ENCODE measurements around the gene RNF227. TPM values are rescaled to one million over a fixed set of nuclear protein-coding genes. Genes with fewer than 3 reads are reported as not detected.

The RNF227 gene
- total and polyA plus RNA-seq, 10 of the 15 experiments (the other 5 are each of a cell fraction or from before 2014, with no cell fraction given): 0.49 to 5.0 (median 1.3) TPM

GRCh38 chr17:7956228-7956965 lies 40.3 kb upstream of the RNF227 start (continued):
- no peak for TF ChIP-seq POU2F2 (IDR thresholded peaks at IDR 0.05; ENCODE audit: borderline replicate concordance, low read depth, low read length)
- TF ChIP-seq NBN (IDR thresholded peaks at IDR 0.05): no peak
- no peak for TF ChIP-seq NRF1 (conservative IDR thresholded peaks at IDR 0.05; ENCODE audit: low read depth, low read length)
- no peak for TF ChIP-seq RUNX3 (IDR thresholded peaks at IDR 0.05; ENCODE audit: low read length)
- TF ChIP-seq ATF3 (IDR thresholded peaks at IDR 0.05; ENCODE audit: borderline replicate concordance, extremely low read depth, low read depth, low read length): no peak
- no peak for TF ChIP-seq CHD2 (IDR thresholded peaks at IDR 0.05; ENCODE audit: borderline replicate concordance, low read depth, low read length)
- TF ChIP-seq FOXK2 (IDR thresholded peaks at IDR 0.05): no peak

- Histone ChIP-seq H3K4me2 (ENCODE audit: control insufficient read depth, insufficient read depth) (no peak overlapping the region), H3K79me2 (ENCODE audit: control insufficient read depth, insufficient read depth, low read length) (no peaks in the 10 kb centered on the region), H3K27ac (ENCODE audit: control insufficient read depth, insufficient read depth) (no peak overlapping the region), H3K4me3 (no peak overlapping the region), H3K27me3 (replicated peaks in 1 of 2; ENCODE audit: control insufficient read depth in 2 of 2, insufficient read depth in 2 of 2, low read length in 1 of 2) (no peaks in the 10 kb centered on the region), H3K9me3 (replicated peaks; ENCODE audit: control insufficient read depth, insufficient read depth, low read length) (no peaks in the 10 kb centered on the region), H4K20me1 (ENCODE audit: control insufficient read depth, insufficient read depth) (no peaks in the 10 kb centered on the region), H3K4me1 (ENCODE audit: control insufficient read depth, insufficient read depth, low read length) (peaks cover 12% of the 10 kb centered on the region), H2AFZ (ENCODE audit: control insufficient read depth, low read depth, low read length) (no peak overlapping the region), H3K9ac (ENCODE audit: control insufficient read depth, insufficient read depth, low read length) (no peak overlapping the region), H3K36me3 (ENCODE audit: control insufficient read depth in 2 of 2, insufficient read depth in 2 of 2, low read length in 1 of 2) (no peaks in the 10 kb centered on the region)
- no TSS peak for BruUV-seq (replicated peaks)
- in situ Hi-C loops (cut with MboI): no loop called here
- ChIA-PET SMC1A (ENCODE audit: uncharacterized antibody, unreplicated experiment) (no interaction called here), RAD21 (ENCODE audit: unreplicated experiment) (no interaction called here), POLR2A (no interaction called here), CTCF (interaction anchor here (0.6 to 1.1 kb wide), 3 partner anchors 23 to 49 kb away, joined by 3 to 4 read pairs (median 3); partner anchors contain the start of gene CNTROB)
- DNase-seq (ENCODE audit: low read depth, low spot score) (no peak), FAIRE-seq (no peak), ATAC-seq (no peak)
- intact Hi-C loops (cut with micrococcal nuclease; ENCODE audit: unreplicated experiment): no loop called here
- 80% methylated on average over 13 of the region's 13 CpGs for WGBS (ENCODE audit: insufficient coverage, insufficient replicate concordance, low lambda C conversion rate, missing lambda C conversion rate)
- no peak for TF ChIP-seq MAX (IDR thresholded peaks at IDR 0.05; ENCODE audit: low read depth, low read length)
- no peak for TF ChIP-seq RELB (IDR thresholded peaks at IDR 0.05; ENCODE audit: low read depth)
- no peak for TF ChIP-seq BACH1 (IDR thresholded peaks at IDR 0.05; ENCODE audit: borderline replicate concordance)
- no peak for TF ChIP-seq MEF2B (IDR thresholded peaks at IDR 0.05; ENCODE audit: partially characterized antibody, poor library complexity, severe bottlenecking)
- no peak for TF ChIP-seq TBL1XR1 (IDR thresholded peaks at IDR 0.05; ENCODE audit: low read depth, low read length)
- no peak for TF ChIP-seq KDM1A (IDR thresholded peaks at IDR 0.05; ENCODE audit: borderline replicate concordance)
- TF ChIP-seq ESRRA (IDR thresholded peaks at IDR 0.05; ENCODE audit: low read length): no peak
- no peak for TF ChIP-seq BRCA1 (IDR thresholded peaks at IDR 0.05; ENCODE audit: low read depth, low read length)
- no peak for TF ChIP-seq FOXM1 (IDR thresholded peaks at IDR 0.05; ENCODE audit: low read depth, low read length)
- TF ChIP-seq LARP7 (IDR thresholded peaks at IDR 0.05): no peak
These were observed 39.5 kb upstream of the RNF227 start for GRCh38 chr17:7955414-7956227.

Data from GM12878 (cell line).